GM12878 (cell line): ENCODE data around the gene ALDH3B2. TPM values are rescaled to one million over a fixed set of nuclear protein-coding genes. Genes with fewer than 3 reads are reported as not detected.
A peak's percentile ranks its signal among the peaks of the same experiment; 100 is the strongest.

Source experiments
- ATAC-seq: fragments of 200-7000 bp; cut with Tn5 transposase; 3 replicates; pipeline ENCODE4 v1.9.1; 2020; ENCODE audit warnings: mild to moderate bottlenecking, moderate library complexity
- BruUV-seq: library from RNA; stranded (reverse); fragments of 400-500 nt; replicated peaks from 2 replicates; lab custom pipeline; 2021; lab: Mats Ljungman, UMichigan
- CTCF ChIA-PET: fragments of 300-600 bp; sonication (Branson Sonifier 250); formaldehyde crosslinking; extraction: SDS; loops from one replicate; lab custom pipeline; 2021; ENCODE audit warnings: inconsistent platforms; lab: Yijun Ruan, JAX
- POLR2A ChIA-PET: fragments of 350-600 bp; formaldehyde crosslinking; extraction: SDS; loops from one replicate; lab custom pipeline; 2021; ENCODE audit warnings: inconsistent platforms; lab: Charles Lee
- RAD21 ChIA-PET: fragments of 300-600 bp; sonication (Branson Sonifier 250); formaldehyde crosslinking; loops from one replicate; lab custom pipeline; 2023; ENCODE audit warnings: antibody characterized with exemption; ENCODE audit not compliant: unreplicated experiment; lab: Charles Lee
- SMC1A ChIA-PET: fragments of 300-600 bp; sonication (Branson Sonifier 250); formaldehyde crosslinking; loops from one replicate; lab custom pipeline; 2023; ENCODE audit not compliant: unreplicated experiment, uncharacterized antibody; lab: Charles Lee
- DNase-seq: peaks from one replicate; pipeline ENCODE4 v3.0.0-alpha.2; 2011; ENCODE audit warnings: low read depth, low spot score
- FAIRE-seq: peaks from 3 replicates; lab custom pipeline; 2011; peaks lifted over from hg19 to GRCh38; lab: Jason Lieb, UNC
- H2AFZ ChIP-seq: 2 replicates; pipeline ENCODE4 v1.6.0; 2011; ENCODE audit warnings: low read depth, low read length, control low read depth; ENCODE audit not compliant: control insufficient read depth
- H3K27ac ChIP-seq: 2 replicates; pipeline ENCODE4 v1.5.1; 2011; ENCODE audit warnings: control low read depth; ENCODE audit not compliant: control insufficient read depth, insufficient read depth
- H3K27me3 ChIP-seq, 2 experiments: replicated peaks in 1 of 2; 2 replicates each; pipeline versions ENCODE4 v1.6.0 to v1.6.1; 2011; ENCODE audit warnings: low read length in 1 of 2; ENCODE audit not compliant: control insufficient read depth in 2 of 2, insufficient read depth in 2 of 2
- H3K36me3 ChIP-seq, 2 experiments: 2 replicates each; pipeline ENCODE4 v1.5.1; 2011; ENCODE audit warnings: low read length in 1 of 2; ENCODE audit not compliant: control insufficient read depth in 2 of 2, insufficient read depth in 2 of 2
- H3K4me1 ChIP-seq: 2 replicates; pipeline ENCODE4 v1.6.1; 2011; ENCODE audit warnings: mild to moderate bottlenecking, low read length, moderate library complexity, mixed read lengths; ENCODE audit not compliant: control insufficient read depth, insufficient read depth
- H3K4me2 ChIP-seq: 2 replicates; pipeline ENCODE4 v1.6.0; 2011; ENCODE audit warnings: control low read depth; ENCODE audit not compliant: control insufficient read depth, insufficient read depth
- H3K4me3 ChIP-seq: fragments of 200-600 bp; sonication (generic); 2 replicates; pipeline ENCODE4 v1.5.1; 2016
- H3K79me2 ChIP-seq: 2 replicates; pipeline ENCODE4 v1.6.0; 2011; ENCODE audit warnings: low read length; ENCODE audit not compliant: control insufficient read depth, insufficient read depth
- H3K9ac ChIP-seq: 2 replicates; pipeline ENCODE4 v1.8.0; 2011; ENCODE audit warnings: low read length, control low read depth, mixed read lengths; ENCODE audit not compliant: control insufficient read depth, insufficient read depth
- H3K9me3 ChIP-seq: replicated peaks from 3 replicates; pipeline ENCODE4 v1.5.1; 2011; ENCODE audit warnings: mild to moderate bottlenecking, low read length; ENCODE audit not compliant: control insufficient read depth, insufficient read depth
- H4K20me1 ChIP-seq: 2 replicates; pipeline ENCODE4 v1.6.0; 2011; ENCODE audit not compliant: control insufficient read depth, insufficient read depth
- EED ChIP-seq: sonication (generic); IDR thresholded peaks from 2 replicates; pipeline ENCODE4 v1.6.1; 2016; ENCODE audit warnings: antibody characterized with exemption, low read depth
- EGR1 ChIP-seq, 2 experiments: IDR thresholded peaks; 1 replicate in 1 of 2; 2 replicates in 1 of 2; pipeline ENCODE4 v1.6.1; 2011 to 2012; ENCODE audit warnings: low read depth in 2 of 2, low read length in 2 of 2, borderline replicate concordance in 1 of 2, mild to moderate bottlenecking in 1 of 2, moderate library complexity in 1 of 2
- GABPA ChIP-seq: IDR thresholded peaks from 2 replicates; pipeline ENCODE4 v1.6.1; 2014; ENCODE audit warnings: antibody characterized with exemption, low read depth, mild to moderate bottlenecking, inconsistent platforms
- HDGF ChIP-seq: fragments of 450-650 bp; IDR thresholded peaks from 2 replicates; pipeline ENCODE4 v1.6.1; 2016; ENCODE audit warnings: antibody characterized with exemption
- MEF2B ChIP-seq: fragments of 450-650 bp; IDR thresholded peaks from 2 replicates; pipeline ENCODE4 v1.6.1; 2018; ENCODE audit warnings: mild to moderate bottlenecking, moderate library complexity; ENCODE audit not compliant: partially characterized antibody, poor library complexity, severe bottlenecking
- MLLT1 ChIP-seq: fragments of 450-650 bp; IDR thresholded peaks from 2 replicates; pipeline ENCODE4 v1.6.1; 2016; ENCODE audit warnings: mild to moderate bottlenecking
- NKRF ChIP-seq: fragments of 450-650 bp; conservative IDR thresholded peaks from 2 replicates; pipeline ENCODE4 v1.6.1; 2017; ENCODE audit warnings: mild to moderate bottlenecking, moderate library complexity
- NR2F1 ChIP-seq: fragments of 450-650 bp; conservative IDR thresholded peaks from 2 replicates; pipeline ENCODE4 v1.6.1; 2017; ENCODE audit warnings: mild to moderate bottlenecking
- PKNOX1 ChIP-seq: fragments of 450-650 bp; IDR thresholded peaks from 2 replicates; pipeline ENCODE4 v1.6.1; 2016; ENCODE audit warnings: mild to moderate bottlenecking
- POU2F2 ChIP-seq: IDR thresholded peaks from 3 replicates; pipeline ENCODE4 v1.6.1; 2011; ENCODE audit warnings: low read depth, mild to moderate bottlenecking, low read length, borderline replicate concordance
- RBBP5 ChIP-seq: fragments of 200-600 bp; sonication (generic); conservative IDR thresholded peaks from 2 replicates; pipeline ENCODE4 v1.6.1; 2016
- SP1 ChIP-seq: IDR thresholded peaks from one replicate; pipeline ENCODE4 v1.6.1; 2011; ENCODE audit warnings: low read depth, low read length
- USF2 ChIP-seq: IDR thresholded peaks from 2 replicates; pipeline ENCODE4 v1.6.1; 2011; ENCODE audit warnings: low read depth, low read length, improper control_type of control experiment, borderline replicate concordance
- ZNF622 ChIP-seq: fragments of 450-650 bp; IDR thresholded peaks from 2 replicates; pipeline ENCODE4 v1.6.1; 2017; ENCODE audit warnings: mild to moderate bottlenecking, inconsistent platforms
- WGBS: methylation state at CpG from one replicate; pipeline ENCODE4 v1.1.6; 2016; ENCODE audit warnings: low lambda C conversion rate; ENCODE audit not compliant: insufficient replicate concordance, insufficient coverage; ENCODE audit errors: missing lambda C conversion rate; 5-methylcytosine and 5-hydroxymethylcytosine counted together
- in situ Hi-C: fragments of 300-500 bp; cut with MboI; formaldehyde crosslinking; loops from 9 replicates; pipeline ENCODE4 v1.14.3; 2018; ENCODE audit warnings: mixed read lengths
- intact Hi-C: fragments of 100-400 bp; cut with micrococcal nuclease; formaldehyde crosslinking; loops from one replicate; pipeline ENCODE4 v1.14.2; 2022; ENCODE audit not compliant: unreplicated experiment
- polyA plus RNA-seq, 11 experiments: library from polyadenylated mRNA; depleted of rRNA in 4 of 11; unstranded in 6 of 11; stranded (reverse) in 5 of 11; fragments of >200 nt; fragmentation: Nextera tagmentation in 4 of 11; fragmentation: Illumina TruSeq in 1 of 11; extraction: Ambion mirVana in 4 of 11; extraction: Trizol in 1 of 11; gene quantifications; 1 replicate in 1 of 11; 2 replicates in 10 of 11; pipeline versions ENCODE4 v1.2.1 to v1.2.3, GENCODE V29; 2011 to 2016; ENCODE audit warnings: inconsistent platforms in 2 of 11, missing spikeins in 2 of 11, low read depth in 1 of 11
- total RNA-seq, 4 experiments: library from RNA; depleted of rRNA in 3 of 4; stranded (reverse); fragments of >200 nt in 3 of 4; fragmentation: Illumina TruSeq in 1 of 4; extraction: Trizol in 1 of 4; gene quantifications; 2 replicates each; pipeline versions ENCODE4 v1.2.1 to v1.2.3, GENCODE V29; 2013 to 2021

ALDH3B2 gene
- total and polyA plus RNA-seq, 10 of the 15 experiments (the other 5 are each of a cell fraction or from before 2014, with no cell fraction given): 0.09 to 0.17 TPM; not detected in 8

- Histone ChIP-seq H3K4me1 (peaks cover 9% of the 10 kb centered on the region; the same call in 1 of the 2 replicates), H3K79me2 (no peaks in the 10 kb centered on the region), H3K27me3 (peaks cover 0 to 2% of the 10 kb centered on the region in 2 experiments; a peak in 2 of 4 replicates), H3K4me3 (no peak overlapping the region), H3K36me3 (no peaks in the 10 kb centered on the region), H3K9me3 (no peaks in the 10 kb centered on the region; the same call in 2 of the 3 replicates), H3K9ac (no peak overlapping the region), H3K27ac (no peak overlapping the region), H4K20me1 (no peaks in the 10 kb centered on the region), H3K4me2 (no peak overlapping the region), H2AFZ (no peak overlapping the region)
- CTCF ChIA-PET: interaction anchor here (0.7 to 2.3 kb wide), 5 partner anchors 9 to 95 kb away, joined by 3 to 9 read pairs (median 6); no protein-coding TSS in a partner anchor
- POLR2A ChIA-PET: no interaction called here
- DNase-seq (no peak), ATAC-seq (peak; percentile 85), FAIRE-seq (no peak)
- in situ Hi-C loops (no loop called here), intact Hi-C loops (no loop called here)
- SMC1A ChIA-PET: interaction anchor here (0.6 to 1.1 kb wide), 4 partner anchors 10 to 33 kb away, joined by 3 to 6 read pairs (median 4); no protein-coding TSS in a partner anchor
- BruUV-seq: no TSS peak
- WGBS: 32% methylated on average over 26 of the region's 26 CpGs
- RAD21 ChIA-PET: no interaction called here
- TF ChIP-seq PKNOX1: no peak
- TF ChIP-seq EGR1 (IDR thresholded peaks at IDR 0.05; ENCODE audit: borderline replicate concordance in 1 of 2, low read depth in 2 of 2, low read length in 2 of 2): 0 out of 3 replicates have a peak, but pooled peaks of 1 of the 2 experiments have one; percentile 43
- TF ChIP-seq MLLT1: no peak
- no peak for TF ChIP-seq NKRF
- no peak for TF ChIP-seq EED
- no peak for TF ChIP-seq NR2F1
- TF ChIP-seq USF2: no peak
- TF ChIP-seq HDGF: no peak
- no peak for TF ChIP-seq ZNF622
- TF ChIP-seq RBBP5: no peak
- TF ChIP-seq SP1: no peak
- no peak for TF ChIP-seq GABPA
- peak; percentile 65 for TF ChIP-seq MEF2B
- TF ChIP-seq POU2F2: no peak
These were observed 6.8 kb downstream of the ALDH3B2 start for GRCh38 chr11:67667490-67668191.
